ENCODE results near the gene WDR75. TPM values are rescaled to one million over a fixed set of nuclear protein-coding genes. Genes with fewer than 3 reads are reported as not detected.

WDR75 gene
- total and polyA plus RNA-seq, 2 donors (not counting 3 experiments of a cell fraction or from before 2014, with no cell fraction given): 17.4 to 44.8 TPM

GRCh38 chr2:189511960-189512319 lies 70.7 kb downstream of the WDR75 start:
- no peaks in the 10 kb centered on the region for H3K79me2 ChIP-seq (ENCODE audit: control insufficient read depth, insufficient read depth, low read length)
- POLR2A ChIA-PET: no interaction called here

More at GRCh38 chr2:189511960-189512319, 70.7 kb downstream of the WDR75 start:
- intact Hi-C loops (cut with micrococcal nuclease): no loop called here
- Histone ChIP-seq H3K4me2 (ENCODE audit: insufficient read depth, low read length) (no peak overlapping the region), H3K9me1 (replicated peaks; ENCODE audit: control insufficient read depth, extremely low read depth, insufficient read depth, low read length) (no peaks in the 10 kb centered on the region), H3K27ac (ENCODE audit: insufficient read depth, low read depth, low read length) (no peak overlapping the region), H3K4me1 (ENCODE audit: control insufficient read depth, extremely low read depth, insufficient read depth, low read length) (no peaks in the 10 kb centered on the region), H3K4me3 (replicated peaks in 1 of 3; ENCODE audit: insufficient read depth in 1 of 3, low read depth in 1 of 3, low read length in 3 of 3) (no peak overlapping the region), H3K27me3 (ENCODE audit: control insufficient read depth in 2 of 2, insufficient read depth in 2 of 2, low read length in 2 of 2) (no peaks in the 10 kb centered on the region), H3K9ac (replicated peaks; ENCODE audit: extremely low read depth, insufficient read depth, low read length) (no peak overlapping the region), H2AFZ (ENCODE audit: low read depth, low read length) (no peak overlapping the region), H3K36me3 (ENCODE audit: control insufficient read depth in 2 of 2, extremely low read depth in 1 of 2, insufficient read depth in 2 of 2, low read length in 2 of 2) (no peaks in the 10 kb centered on the region), H3K9me3 (replicated peaks; ENCODE audit: control insufficient read depth, insufficient read depth, low read length) (no peaks in the 10 kb centered on the region), H4K20me1 (replicated peaks; ENCODE audit: control insufficient read depth, extremely low read depth, insufficient read depth, low read length) (no peaks in the 10 kb centered on the region)
- CTCF ChIA-PET: no interaction called here
- FAIRE-seq (no peak), DNase-seq (ENCODE audit: low read depth, low spot score) (no peak)
- no TSS peak for BruUV-seq (replicated peaks)
- TF ChIP-seq CTCF (IDR thresholded peaks at IDR 0.05; ENCODE audit: extremely low read depth in 1 of 2, insufficient read depth in 1 of 2, low read depth in 1 of 2, low read length in 2 of 2): no peak
- TF ChIP-seq FOS (IDR thresholded peaks at IDR 0.05; ENCODE audit: borderline replicate concordance, insufficient read depth, low read length): no peak
- no peak for TF ChIP-seq GATA2 (IDR thresholded peaks at IDR 0.05; ENCODE audit: insufficient read depth, insufficient read length, low read depth, low read length)
- TF ChIP-seq MYC (IDR thresholded peaks at IDR 0.05; ENCODE audit: low read depth, low read length): no peak
- TF ChIP-seq POLR2AphosphoS5 (IDR thresholded peaks at IDR 0.05; ENCODE audit: insufficient read depth, low read depth, low read length): no peak
- TF ChIP-seq EZH2 (IDR thresholded peaks at IDR 0.05; ENCODE audit: borderline replicate concordance, low read depth, low read length, severe bottlenecking): no peak
- TF ChIP-seq MAX (IDR thresholded peaks at IDR 0.05; ENCODE audit: insufficient read depth, insufficient read length): no peak
- no peak for TF ChIP-seq POLR2A (IDR thresholded peaks at IDR 0.05; ENCODE audit: low read depth, low read length)
- TF ChIP-seq JUN (IDR thresholded peaks at IDR 0.05; ENCODE audit: borderline replicate concordance, insufficient read depth, insufficient read length, low read depth): no peak
- dilution Hi-C loops (cut with MboI; ENCODE audit: extremely low pct_ligation_motif_present, low sequenced_read_pairs): no loop called here

All from endothelial cell of umbilical vein (primary cell).